GM19035 (cell line): ENCODE measurements around the gene MAN1C1.

Experiments
- ATAC-seq: cut with Tn5 transposase; IDR thresholded peaks from one replicate; pipeline ENCODE4 v1.9.1; 2021; ENCODE audit not compliant: unreplicated experiment

Gene MAN1C1

DNA sequence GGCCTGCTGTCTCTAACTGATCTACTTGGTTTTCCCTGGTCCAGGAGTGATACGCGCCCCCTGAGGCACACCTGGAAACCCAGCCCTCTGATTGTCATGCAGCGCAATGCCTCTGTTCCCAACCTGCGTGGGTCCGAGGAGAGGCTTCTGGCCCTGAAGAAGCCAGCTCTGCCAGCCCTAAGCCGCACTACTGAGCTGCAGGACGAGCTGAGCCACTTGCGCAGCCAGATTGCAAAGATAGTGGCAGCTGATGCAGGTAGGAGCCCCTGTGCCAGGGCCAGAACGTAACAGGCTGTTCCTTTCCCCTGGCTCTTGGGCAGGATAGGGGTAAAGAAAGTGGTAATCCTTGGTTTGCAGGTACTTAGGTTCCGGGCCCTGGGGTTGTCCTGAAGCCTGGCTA is 210.0 kb downstream of the MAN1C1 start:
- ATAC-seq, result no peak

DNA sequence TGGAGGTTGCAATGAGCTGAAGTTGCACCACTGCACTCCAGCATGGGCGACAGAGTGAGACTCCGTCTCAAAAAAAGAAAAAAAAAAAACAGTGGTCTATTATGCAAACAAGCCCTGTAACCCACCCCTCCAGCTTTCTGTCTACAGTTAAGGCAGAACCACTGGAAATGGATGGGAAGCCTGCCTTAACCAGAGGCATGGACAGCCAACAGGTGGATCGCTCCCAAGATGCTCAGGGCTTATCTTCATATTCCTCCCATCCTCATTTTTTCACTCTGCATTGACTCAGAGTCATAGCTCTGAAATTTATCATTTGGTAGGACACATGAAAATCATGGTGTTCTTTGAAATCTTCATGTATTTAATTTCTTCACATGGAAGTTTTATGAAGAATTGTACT is 211.9 kb downstream of the MAN1C1 start:
- no peak for ATAC-seq

DNA sequence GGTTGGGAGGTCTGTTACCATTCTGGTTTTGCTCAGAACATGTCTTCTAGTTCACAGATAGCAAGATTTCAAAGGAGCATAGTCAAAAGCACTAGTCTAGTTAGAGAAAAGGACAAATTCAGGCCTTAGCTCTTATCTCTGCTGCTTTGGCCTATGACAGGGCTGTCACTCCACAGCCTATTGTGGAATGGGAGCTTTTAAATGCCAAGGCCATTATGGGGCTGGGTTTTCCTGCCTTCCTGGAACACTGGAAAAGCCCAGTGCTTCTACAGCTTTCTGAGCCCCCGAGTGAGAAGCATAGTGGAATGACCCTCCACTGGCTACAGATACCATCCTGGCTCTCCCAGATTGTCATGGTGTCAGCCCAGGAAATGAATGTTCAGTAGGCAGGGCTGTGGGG is 212.5 kb downstream of the MAN1C1 start:
- no peak for ATAC-seq

DNA sequence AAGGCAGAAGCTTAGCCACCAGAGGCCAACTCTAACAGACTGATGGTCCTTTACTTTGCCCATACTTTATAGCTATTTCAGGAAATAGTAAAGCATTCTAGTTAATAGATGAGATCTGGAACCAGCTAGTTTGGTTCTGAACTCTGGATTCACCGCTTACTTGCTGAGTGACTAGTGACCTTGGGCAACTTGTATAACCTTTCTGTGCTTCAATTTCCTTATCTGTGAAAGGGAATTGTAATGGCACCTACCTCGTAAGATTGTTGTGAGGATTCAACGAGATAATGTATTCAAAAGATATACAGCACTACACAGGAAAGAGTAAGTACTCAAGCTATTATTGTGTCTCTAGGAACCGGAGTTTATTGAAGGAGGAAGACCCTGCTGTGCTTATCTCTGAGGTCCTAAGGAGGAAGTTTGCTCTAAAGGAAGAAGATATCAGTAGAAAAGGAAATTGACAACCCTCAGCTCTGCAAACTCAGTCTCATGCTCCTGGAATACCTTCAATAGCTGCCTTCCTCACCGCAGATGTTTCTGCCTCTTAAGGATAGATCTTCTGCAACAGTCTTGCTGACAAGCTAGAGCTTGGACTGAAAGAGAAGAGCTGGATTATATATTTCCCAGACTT is 215.1 kb downstream of the MAN1C1 start:
- no peak for ATAC-seq

DNA sequence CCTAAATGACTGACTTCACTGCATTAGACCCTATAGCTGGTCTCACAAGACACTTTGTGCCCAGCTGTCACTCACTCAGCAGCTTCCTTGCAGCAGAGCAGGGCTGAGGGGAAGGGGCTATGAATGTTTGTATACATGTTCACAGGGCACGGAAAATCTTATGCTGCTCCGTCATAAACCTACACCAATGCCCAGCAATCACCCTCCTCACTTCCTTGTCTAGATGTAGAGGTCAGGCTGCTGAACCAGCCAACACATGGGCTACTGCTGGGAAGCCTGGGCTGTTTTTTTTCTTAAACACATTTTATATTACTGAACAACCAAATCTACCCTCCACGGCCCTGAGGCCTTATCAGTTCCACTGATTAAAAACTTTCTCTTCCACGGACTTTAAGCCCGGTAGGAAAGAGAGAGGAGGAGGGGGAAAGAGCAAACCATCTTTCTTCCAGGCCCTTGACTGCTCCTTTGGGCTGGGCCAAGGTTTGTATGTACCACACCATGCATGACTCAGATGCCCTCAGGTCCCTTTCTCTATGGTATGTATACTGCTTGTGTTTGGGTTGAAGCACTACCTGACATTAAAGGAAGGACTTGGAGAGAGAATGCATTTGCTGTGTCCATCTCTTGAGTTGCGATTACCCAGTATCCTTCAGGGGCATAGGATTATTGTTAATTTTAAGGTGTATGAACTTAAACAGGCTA is 215.9 kb downstream of the MAN1C1 start:
- ATAC-seq, result no peak

DNA sequence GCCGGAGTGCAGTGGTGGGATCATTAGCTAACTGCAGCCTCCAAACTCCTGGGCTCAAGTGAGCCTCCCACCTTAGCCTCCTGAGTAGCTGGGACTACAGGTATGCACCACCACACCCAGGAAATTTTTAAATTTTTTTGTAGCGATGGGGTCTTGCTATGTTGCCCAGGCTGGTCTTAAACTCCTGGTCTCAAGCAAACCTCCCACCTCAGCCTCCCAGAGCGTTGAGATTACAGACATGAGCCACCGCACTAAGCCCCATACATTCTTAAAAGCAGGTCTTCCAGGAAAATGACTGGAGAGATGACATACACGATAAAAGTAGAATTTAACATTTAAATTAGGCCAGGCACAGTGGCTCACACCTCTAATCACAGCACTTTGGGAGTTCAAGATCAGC is 216.6 kb downstream of the MAN1C1 start:
- no peak for ATAC-seq
